Caki2 (cell line): ENCODE data around the gene DRAXIN. TPM values are rescaled to one million over a fixed set of nuclear protein-coding genes. Genes with fewer than 3 reads are reported as not detected.

Experiments
- DNase-seq: peaks from one replicate; pipeline ENCODE4 v3.0.0-alpha.2; 2015; ENCODE audit warnings: low read depth
- in situ Hi-C: cut with HindIII; loops from 2 replicates; pipeline ENCODE4 v1.10.0; 2016; ENCODE audit warnings: low sequenced_read_pairs, low pct_unique_long_range_greater_than_20kb, mixed read lengths
- total RNA-seq: library from RNA; depleted of rRNA; stranded (reverse); fragments of >200 nt; shearing (Covaris generic); gene quantifications from 2 replicates; pipeline ENCODE4 v1.2.3, GENCODE V29; 2014; ENCODE audit warnings: low replicate concordance

The DRAXIN gene
- total RNA-seq, 1 experiment from 2014 or later: not detected

DNA sequence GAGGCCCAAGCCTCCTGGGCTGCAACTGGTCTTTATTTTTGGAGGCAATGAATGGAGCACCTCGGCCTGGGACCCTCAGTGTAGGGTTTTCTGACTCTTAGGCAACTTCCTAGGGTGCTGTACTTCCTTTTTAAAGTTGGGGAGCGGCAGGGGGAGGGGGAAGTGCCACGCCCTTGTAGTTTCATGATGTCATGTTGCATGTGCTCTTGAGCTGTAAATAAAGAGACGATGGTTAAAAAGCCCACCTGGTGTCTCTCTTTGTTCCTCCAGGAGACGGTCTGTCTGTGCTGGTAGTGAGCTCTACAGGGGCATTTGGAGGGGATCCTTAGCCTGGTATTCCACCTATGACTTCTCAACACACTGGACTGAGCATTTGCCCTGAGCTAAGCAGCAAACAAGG is 34.1 kb downstream of the DRAXIN start:
- in situ Hi-C loops: no loop called here
- no peak for DNase-seq

DNA sequence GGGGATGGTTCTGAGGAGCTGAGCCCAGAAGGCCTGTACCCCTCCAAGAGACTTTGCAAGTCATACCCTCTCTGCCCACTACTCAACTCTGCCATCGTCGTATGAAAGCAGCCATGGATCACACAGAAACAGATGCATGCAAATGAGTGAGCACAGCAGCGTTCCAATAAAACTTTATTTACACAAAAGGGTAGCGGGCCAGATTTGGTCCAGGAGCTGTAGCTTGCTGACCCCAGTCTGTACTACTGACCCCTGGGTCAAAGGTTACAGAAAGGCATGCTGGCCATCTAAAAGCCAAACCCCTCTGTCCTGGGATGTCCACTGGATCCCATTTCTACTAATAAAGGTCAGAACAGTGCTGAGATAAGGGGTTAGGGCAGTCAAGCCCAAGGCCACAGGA is 35.6 kb downstream of the DRAXIN start:
- in situ Hi-C loops: no loop called here
- DNase-seq: no peak

DNA sequence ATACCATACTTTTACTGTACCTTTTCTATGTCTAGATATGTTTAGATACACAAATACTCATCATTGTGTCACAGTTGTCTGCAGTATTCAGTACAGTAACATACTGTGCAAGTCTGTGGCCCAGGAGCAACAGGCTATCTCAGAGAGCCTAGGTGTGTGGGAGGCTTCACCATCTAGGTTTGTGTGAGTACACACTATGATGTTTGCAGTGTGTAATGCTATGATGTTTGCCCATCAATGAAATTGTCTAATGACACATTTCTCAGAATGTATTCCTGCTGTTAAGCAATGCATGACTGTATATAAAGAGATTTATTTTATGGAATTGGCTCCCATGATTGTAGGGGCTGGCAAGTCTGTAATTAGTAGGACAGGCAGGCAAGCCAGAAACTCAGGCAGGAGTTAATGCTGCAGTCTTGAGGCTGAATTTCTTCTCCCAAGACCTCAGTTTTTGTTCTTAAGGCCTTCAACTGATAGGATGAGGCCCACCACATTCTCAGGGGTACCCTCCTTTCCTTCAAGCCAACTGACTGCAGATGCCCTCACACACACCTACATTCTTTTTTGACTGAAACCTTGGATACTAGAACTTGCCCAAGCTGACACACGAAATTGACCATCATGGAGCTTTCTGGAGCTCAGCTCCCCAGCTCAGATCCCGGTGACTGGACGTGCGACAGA is 36.8 kb downstream of the DRAXIN start:
- no peak for DNase-seq
- in situ Hi-C loops: no loop called here

DNA sequence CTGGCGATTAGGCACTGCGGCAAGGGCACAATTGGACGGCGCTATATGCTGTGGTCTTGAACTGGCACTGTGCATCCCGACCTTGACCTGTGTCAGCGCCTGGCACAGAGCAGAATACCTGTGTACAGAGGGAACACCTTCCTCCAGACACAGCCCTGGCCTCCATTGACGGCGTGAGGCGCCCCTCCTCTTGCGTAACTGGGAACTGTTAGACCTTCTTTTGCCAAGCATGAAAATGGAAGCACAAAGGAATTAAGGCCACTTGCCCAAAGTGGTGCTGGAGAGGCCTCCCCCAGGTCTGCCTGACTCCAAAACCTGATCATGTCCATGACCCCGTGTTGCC is 37.6 kb downstream of the DRAXIN start:
- no peak for DNase-seq
- in situ Hi-C loops: no loop called here

DNA sequence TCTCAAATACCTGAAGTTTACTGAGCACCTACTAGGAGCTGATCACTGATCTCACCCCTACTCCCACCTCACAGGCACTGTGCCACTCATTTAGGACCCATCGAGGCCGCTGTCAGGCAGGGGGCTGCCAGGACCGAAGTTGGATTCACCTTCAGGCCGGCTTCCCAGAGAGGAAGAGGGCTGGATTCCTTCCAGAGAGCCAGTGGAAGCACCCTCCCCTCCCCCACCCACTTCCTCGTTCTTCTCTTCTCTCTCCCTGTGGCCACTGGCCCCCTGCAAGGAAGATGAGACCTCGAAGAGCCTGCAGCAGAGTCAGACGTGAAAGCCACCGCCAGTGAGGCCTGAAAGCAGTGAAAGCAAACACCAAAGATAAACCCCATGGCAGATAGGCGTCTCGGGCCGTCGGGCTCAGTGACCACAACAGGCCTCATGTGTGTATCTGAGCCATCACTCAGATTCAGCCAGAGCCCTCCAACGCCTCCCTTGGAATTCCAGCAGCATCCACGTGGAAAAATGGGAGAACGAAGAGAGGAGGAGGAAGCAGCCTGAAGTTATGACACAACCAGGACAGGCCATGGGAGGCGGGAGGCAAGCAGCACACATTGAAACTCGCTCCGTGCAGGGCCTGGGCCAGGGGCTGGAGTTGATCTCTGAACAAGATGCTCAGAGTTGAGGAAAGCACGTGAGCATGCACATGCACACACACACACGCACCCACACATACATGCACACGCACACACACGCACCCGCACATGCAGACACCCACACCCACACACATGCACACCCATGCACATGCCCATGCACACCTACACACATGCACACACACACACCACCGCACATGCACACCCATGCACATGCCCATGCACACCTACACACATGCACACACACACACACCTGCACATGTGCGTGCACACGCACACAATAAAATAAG is 38.3 kb downstream of the DRAXIN start:
- peak; percentile 52 for DNase-seq
- in situ Hi-C loops: no loop called here

DNA sequence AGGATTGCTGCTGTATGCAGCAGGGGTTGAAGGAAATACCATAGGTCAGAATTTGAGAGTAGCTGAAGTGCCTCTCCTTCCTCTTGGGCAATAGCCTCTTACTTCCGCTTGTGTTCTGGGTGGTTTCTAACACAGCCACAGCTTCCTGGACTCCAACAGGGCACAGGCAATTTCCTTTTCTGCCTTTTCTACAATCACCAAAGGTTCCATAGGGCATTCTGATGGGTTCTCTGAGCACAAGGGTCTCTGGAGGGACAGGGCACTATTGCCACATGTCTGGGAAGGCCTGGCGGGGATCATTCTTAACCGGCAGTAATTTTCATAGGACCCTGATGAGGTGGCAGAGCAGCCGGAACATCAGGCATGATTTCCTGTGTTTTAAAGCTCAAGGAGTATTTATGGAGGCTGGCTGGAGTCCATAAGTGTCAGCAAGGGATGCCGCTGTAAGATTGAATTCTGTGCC is 39.0 kb downstream of the DRAXIN start:
- in situ Hi-C loops: no loop called here
- DNase-seq: no peak

DNA sequence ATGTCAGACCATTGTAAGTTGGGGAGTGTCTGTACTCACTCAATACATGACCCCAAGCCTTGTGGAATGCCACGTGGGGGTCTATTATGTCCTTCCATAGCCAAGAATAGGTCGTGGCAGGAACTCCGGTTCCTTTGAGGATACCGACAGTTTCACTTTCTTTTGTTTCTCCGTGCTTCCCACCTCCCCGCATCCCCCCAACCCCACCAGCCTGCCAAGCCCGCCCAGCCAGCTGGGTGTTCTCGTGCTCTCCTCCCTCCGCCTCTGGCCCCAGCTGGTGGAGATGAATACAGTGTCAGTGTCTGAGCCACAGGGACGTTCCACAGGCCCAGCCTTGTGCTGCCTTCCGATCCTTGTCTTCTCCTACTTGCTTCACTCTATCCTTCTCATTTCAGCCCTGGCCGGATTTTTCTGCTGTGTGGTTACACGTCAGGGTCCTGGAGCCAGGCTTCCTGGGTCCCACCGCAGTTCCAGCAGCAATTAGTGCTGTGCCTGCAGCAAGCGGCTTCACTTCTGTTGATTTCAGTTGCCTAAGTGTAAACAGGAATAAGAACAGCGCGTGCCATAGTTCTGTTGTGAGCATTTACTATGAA is 40.3 kb downstream of the DRAXIN start:
- DNase-seq: no peak
- in situ Hi-C loops: no loop called here

DNA sequence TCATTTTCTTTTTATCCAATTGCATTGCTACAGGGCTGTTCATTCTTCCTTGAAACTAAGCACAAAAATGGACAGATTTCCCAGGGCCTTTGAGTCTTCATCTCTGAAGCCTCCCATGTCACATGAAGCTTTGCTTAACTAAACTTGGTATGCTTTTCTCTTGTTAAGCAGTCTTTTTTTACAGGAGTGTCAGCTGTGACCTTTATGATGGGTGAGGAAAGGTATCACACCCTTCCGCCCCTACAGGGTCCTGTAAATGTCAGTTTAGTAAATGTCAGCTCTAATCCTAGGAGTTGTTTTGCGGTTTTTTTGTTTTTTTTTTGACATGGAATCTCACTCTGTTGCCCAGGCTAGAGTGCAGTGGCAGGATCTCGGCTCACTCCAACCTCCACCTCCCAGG is 41.8 kb downstream of the DRAXIN start:
- no peak for DNase-seq
- in situ Hi-C loops: no loop called here

DNA sequence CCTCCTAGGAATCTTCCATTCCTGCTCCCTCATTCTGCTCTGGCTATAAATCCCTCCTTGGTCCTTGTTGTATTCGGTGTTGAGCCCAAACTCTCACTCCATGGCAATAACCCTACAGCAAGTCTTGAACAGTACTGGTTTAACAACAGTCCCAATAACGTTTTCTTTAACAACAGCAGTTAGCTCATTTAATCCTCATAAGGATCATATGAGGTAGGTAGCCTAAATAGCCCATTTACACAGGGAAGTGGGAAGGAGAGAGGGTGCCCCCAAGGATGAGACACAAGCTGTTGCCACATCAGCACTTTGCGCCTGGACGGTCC is 44.0 kb downstream of the DRAXIN start:
- DNase-seq: no peak
- in situ Hi-C loops: no loop called here

DNA sequence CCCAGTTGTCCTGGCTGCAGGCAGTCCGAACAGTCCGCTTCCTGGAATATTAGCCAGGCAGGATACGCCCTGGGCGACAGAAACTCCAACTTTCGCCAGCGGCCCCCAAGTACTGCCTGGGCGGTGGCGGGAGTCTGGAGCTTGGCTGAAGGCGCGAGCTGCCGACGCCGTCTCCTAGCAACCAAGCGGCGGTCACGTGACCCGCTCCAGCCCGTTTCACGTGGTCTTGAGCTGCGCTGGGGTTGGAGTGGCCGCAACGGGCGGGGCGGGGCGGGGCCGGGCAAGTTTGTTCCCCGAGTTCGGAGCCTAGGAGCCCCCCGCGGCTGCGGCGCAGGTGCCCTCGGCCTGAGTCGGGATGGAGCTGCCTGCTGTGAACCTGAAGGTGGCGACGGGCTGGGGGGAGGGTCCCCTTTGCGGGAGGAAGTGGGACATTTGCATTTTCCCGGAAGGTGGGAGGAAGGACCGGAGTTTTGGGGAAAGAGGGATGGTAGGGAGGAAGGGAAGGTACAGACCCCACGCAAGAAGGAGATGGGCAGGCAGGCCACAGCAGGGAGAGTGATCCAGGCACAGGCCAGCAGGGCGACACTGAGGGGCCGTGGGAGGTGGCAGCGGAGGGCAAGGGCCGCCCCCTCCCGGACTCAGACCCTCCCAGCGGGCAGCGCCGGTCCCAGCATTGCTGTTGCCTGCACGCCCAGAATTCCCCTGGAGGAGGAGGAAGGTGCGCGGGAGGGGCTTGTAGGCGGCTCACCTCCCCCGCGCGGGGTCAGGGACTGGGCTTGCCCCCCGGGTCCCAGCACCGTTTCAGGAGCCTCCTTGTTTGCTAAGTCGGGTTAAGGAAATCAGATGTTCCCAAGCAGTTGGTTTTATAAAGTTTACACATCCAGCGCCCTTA is 44.6 kb downstream of the DRAXIN start, which contains the start of gene AGTRAP:
Gene AGTRAP, plus strand, starts transcription at position 283 of the 892 bp plus-strand sequence. Its CDS starts 73 bp downstream, at position 356.
- DNase-seq: peak; percentile 78
- in situ Hi-C loops: no loop called here

DNA sequence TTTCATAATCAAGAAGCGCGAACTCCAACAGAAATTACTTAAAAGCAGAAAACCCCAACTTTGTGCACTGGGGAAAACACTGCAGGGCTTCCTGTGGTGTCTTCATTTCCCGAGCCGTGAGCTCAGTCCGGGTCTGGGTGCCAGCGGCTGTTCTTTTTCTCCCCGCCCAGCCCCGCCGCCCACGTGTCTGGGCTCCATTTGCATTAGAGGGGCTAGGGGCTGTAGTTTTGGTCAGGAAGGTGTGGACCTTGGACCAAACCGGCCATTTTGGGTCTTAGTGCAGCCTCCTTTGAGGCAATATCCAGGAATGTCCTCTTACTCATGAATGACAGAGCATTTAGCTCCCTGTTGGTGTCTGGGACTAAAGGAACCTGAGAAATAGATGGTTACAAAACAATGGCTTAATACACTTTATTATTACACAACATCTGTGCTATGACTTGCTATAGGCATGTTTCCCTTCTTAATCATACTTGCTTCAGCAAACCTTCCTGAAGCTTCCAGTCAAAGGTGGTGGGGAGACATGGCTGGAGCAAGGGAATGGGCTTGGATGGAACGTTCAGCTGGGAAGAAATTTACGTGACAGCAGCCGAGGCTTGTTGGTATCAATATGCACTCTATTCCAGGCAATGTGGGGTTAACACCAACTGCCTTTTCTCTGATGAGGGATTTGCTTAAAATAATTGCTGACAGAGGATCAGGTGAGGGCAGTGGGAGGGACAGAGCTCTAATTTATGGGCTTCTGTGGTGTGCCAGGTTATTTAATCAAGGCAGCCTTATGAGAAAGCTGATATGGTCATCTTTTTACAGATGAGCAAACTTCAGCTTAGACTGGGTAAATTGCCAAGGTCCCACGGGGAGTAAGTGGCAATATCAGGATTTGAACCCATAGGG is 45.5 kb downstream of the DRAXIN start:
- in situ Hi-C loops: no loop called here

DNA sequence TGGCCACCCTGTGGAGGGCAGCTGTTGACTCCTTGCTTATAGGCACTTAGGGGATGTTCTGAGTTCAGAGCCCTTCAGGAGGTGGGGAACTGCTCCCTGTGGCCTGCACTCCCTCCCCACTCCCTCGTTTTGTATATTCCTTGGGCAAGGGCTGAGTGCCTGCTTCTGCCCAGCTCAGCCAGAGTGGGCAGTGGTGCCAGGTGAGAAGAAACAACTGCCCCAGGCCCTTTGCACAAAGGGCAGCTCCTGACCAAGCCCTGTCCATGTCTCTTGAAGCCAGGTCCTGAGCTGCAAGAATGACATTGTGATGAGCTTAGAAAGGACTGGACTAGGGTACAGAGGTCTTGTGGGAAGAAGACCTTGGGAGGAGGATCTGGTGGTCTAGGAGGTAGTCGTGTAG is 46.6 kb downstream of the DRAXIN start:
- no peak for DNase-seq
- in situ Hi-C loops: no loop called here

More for the DNA sequence above, 45.5 kb downstream of the DRAXIN start:
- DNase-seq: peak; percentile 37

DNA sequence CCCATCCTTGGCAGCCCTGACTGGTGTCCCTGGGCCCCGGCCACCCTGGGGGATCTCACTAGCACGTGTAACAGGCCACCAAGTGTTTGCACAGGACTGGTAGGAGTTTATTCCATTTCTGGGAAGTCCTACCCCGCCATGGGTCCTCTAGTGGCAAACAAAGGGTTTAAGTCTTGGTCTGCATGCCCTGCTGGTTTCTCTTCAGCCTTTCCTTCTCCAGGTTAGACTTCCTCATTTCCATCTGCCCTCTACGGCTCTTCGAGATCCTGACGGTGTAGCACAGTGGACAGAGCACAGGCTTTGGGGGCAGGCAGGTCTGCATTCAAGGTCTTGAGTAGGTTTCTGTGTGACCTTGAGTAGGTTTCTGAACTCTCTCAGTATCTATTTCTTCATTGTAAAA is 47.3 kb downstream of the DRAXIN start:
- in situ Hi-C loops: no loop called here
- no peak for DNase-seq

DNA sequence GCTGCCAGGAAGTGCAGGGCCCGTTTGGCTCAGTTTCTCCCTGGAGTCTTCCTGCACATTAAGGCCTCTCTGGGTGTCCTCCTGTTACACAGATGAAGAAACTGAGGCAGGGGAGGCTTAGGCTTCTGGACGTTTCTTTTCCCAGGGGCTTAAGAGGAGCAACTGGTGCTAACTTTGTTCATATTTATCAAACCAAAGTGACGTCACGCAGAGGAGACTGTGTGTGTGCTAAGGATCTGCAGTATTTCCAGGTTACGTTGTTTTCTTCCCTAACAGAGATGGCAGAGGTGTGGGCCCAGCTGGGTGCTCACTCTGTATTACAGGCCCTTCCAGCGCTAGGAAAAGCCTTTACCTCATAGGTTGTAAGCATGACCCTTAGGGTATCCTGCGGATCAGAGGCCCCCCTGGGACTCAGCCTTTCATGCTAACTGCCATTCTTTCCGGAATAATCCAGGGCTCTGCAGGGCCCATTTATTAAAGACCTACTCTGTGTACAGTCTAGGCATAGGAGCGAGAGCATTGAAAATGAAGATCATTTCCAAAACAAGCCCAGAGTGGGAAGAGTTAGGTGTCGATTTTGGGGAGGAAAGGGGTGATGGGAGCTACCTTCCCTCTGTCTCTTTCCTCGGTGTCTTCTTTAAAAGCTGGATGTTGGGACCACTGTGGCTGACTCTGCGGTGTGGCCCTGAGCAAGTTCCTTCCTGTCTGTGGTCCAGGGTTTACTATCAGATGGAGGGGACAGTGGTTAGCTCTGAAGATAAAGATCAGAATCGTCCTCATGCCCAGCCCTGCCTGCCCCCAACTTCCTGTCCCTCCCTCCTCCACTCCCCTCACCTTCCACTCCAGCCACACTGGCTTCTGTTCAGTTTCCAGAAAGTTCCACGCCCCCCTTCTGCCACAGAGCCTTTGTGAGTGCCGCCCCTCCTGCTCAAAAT is 49.0 kb downstream of the DRAXIN start:
- no peak for DNase-seq
- in situ Hi-C loops: no loop called here

DNA sequence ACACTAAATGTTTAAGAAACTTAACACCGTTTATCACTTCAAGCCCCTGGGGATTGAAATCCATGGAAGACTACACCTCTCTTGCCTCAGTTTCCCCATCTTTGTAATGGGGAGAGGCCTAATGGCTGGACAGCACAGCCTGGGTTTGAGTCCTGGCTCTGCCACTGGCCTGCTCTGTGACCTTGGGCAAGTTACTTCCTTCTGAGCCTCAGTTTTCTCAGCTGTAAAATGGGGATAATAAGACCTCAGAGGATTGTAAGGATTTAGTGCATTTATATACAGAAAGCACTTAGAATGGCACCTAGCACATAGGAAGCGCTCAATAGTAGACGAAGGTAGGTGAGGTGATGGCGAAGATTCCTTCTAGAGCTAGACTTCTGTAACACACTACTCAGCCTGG is 50.0 kb downstream of the DRAXIN start:
- in situ Hi-C loops: no loop called here

DNA sequence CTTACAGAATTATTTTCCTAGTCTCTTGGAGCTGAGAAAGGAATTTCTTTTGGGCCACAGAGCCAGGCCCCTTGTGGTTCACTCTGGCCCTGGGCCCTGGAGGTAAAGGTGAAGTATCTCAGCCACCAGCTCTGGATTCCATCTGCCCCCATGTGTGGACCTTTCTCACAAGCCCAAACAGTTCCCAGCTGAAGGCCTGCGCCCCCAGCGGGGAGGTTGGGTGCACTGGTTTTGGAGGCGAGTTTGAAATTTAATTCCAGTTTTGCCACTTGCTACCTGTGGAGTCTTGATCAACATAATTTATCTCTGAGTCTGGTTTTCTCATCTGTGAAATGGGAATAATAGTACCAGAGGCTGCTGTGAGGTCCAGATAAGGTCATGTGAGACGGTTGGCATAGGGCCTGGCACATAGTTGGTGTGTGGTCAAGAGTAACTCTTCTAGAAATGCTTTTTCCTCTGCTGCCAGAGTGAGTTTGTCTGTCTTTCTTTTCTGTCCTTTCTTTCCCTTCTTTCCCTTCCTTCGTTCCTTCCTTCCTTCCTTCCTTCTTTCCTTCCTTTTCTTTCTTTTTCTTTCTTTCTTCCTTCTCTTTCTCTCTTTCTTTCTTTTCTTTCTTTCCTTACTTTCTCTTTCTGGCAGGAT is 50.5 kb downstream of the DRAXIN start:
- DNase-seq: no peak
- in situ Hi-C loops: no loop called here

More for the DNA sequence above, 50.0 kb downstream of the DRAXIN start:
- no peak for DNase-seq
